Liver (tissue), 9 donors: ENCODE results near the gene EGLN2. TPM values are rescaled to one million over a fixed set of nuclear protein-coding genes. Genes with fewer than 3 reads are reported as not detected.

Experiments
- DNase-seq: peaks from one replicate; pipeline ENCODE4 v3.0.0-alpha.2; 2017; ENCODE audit warnings: low spot score
- H3K27ac ChIP-seq, 2 donors: one replicate each; pipeline ENCODE4 v1.7.0; 2013; ENCODE audit warnings: inconsistent platforms in 2 of 2, low read length in 2 of 2, control low read depth in 1 of 2, low read depth in 1 of 2, mild to moderate bottlenecking in 1 of 2
- H3K27me3 ChIP-seq, 4 donors: one replicate each; pipeline versions ENCODE4 v1.6.1 to v1.7.0; 2013; ENCODE audit warnings: low read length in 3 of 4, inconsistent platforms in 1 of 4, mild to moderate bottlenecking in 1 of 4, moderate library complexity in 1 of 4; ENCODE audit not compliant: control insufficient read depth in 4 of 4, insufficient read depth in 4 of 4
- H3K36me3 ChIP-seq, 4 donors: one replicate each; pipeline versions ENCODE4 v1.6.1 to v1.7.0; 2013; ENCODE audit warnings: low read length in 3 of 4, mild to moderate bottlenecking in 3 of 4, low read depth in 1 of 4, moderate library complexity in 1 of 4; ENCODE audit not compliant: control insufficient read depth in 4 of 4, insufficient read depth in 3 of 4
- H3K4me1 ChIP-seq, 4 donors: one replicate each; pipeline versions ENCODE4 v1.6.1 to v1.7.0; 2013; ENCODE audit warnings: low read length in 3 of 4, mild to moderate bottlenecking in 3 of 4, moderate library complexity in 1 of 4; ENCODE audit not compliant: control insufficient read depth in 4 of 4, insufficient read depth in 4 of 4
- H3K4me3 ChIP-seq, 3 donors: one replicate each; pipeline versions ENCODE4 v1.6.1 to v1.7.0; 2013; ENCODE audit warnings: low read length in 3 of 3, control low read depth in 1 of 3, low read depth in 1 of 3, mild to moderate bottlenecking in 1 of 3
- H3K9ac ChIP-seq, 2 donors: one replicate each; pipeline ENCODE4 v1.7.0; 2013; ENCODE audit warnings: low read length in 2 of 2, mild to moderate bottlenecking in 2 of 2, moderate library complexity in 2 of 2, control low read depth in 1 of 2, low read depth in 1 of 2
- H3K9me3 ChIP-seq, 4 donors: one replicate each; pipeline versions ENCODE4 v1.6.1 to v1.7.0; 2013; ENCODE audit warnings: low read length in 3 of 4; ENCODE audit not compliant: control insufficient read depth in 4 of 4
- EGR1 ChIP-seq, 2 donors: IDR thresholded peaks; 2 replicates each; pipeline ENCODE4 v1.6.1; 2016 to 2018; ENCODE audit warnings: antibody characterized with exemption in 2 of 2, low read depth in 2 of 2
- FOXA1 ChIP-seq: IDR thresholded peaks from 2 replicates; pipeline ENCODE4 v1.6.1; 2016; ENCODE audit warnings: antibody characterized with exemption
- FOXA2 ChIP-seq: IDR thresholded peaks from 2 replicates; pipeline ENCODE4 v1.6.1; 2016; ENCODE audit warnings: antibody characterized with exemption
- GABPA ChIP-seq, 2 donors: IDR thresholded peaks in 1 of 2; conservative IDR thresholded peaks in 1 of 2; 2 replicates each; pipeline ENCODE4 v1.6.1; 2016; ENCODE audit warnings: antibody characterized with exemption in 2 of 2, mild to moderate bottlenecking in 1 of 2, moderate library complexity in 1 of 2
- HNF4G ChIP-seq: IDR thresholded peaks from 2 replicates; pipeline ENCODE4 v1.6.1; 2016; ENCODE audit warnings: antibody characterized with exemption
- JUND ChIP-seq, 2 donors: IDR thresholded peaks; 2 replicates each; pipeline ENCODE4 v1.6.1; 2016; ENCODE audit warnings: antibody characterized with exemption in 2 of 2
- NR2F2 ChIP-seq: IDR thresholded peaks from 2 replicates; pipeline ENCODE4 v1.6.1; 2016; ENCODE audit warnings: antibody characterized with exemption
- RAD21 ChIP-seq, 2 donors: IDR thresholded peaks; 2 replicates each; pipeline ENCODE4 v1.6.1; 2016; ENCODE audit warnings: antibody characterized with exemption in 2 of 2, mild to moderate bottlenecking in 2 of 2
- RXRA ChIP-seq, 2 donors: IDR thresholded peaks; 2 replicates each; pipeline ENCODE4 v1.6.1; 2017 to 2018; ENCODE audit warnings: antibody characterized with exemption in 2 of 2, mild to moderate bottlenecking in 1 of 2
- SP1 ChIP-seq: IDR thresholded peaks from 2 replicates; pipeline ENCODE4 v1.6.1; 2018; ENCODE audit warnings: antibody characterized with exemption, mild to moderate bottlenecking
- TAF1 ChIP-seq: conservative IDR thresholded peaks from 2 replicates; pipeline ENCODE4 v1.6.1; 2016; ENCODE audit warnings: antibody characterized with exemption, mild to moderate bottlenecking
- YY1 ChIP-seq: IDR thresholded peaks from 2 replicates; pipeline ENCODE4 v1.6.1; 2016; ENCODE audit warnings: antibody characterized with exemption, mild to moderate bottlenecking
- WGBS: extraction: QIAGEN DNeasy Blood & Tissue Kit; methylation state at CpG from one replicate; pipeline ENCODE4 v1.1.7; 2013; 5-methylcytosine and 5-hydroxymethylcytosine counted together
- polyA plus RNA-seq, 2 donors: library from polyadenylated mRNA; stranded (reverse) in 1 of 2; unstranded in 1 of 2; fragments of 200-250 nt in 1 of 2; fragments of >200 nt in 1 of 2; fragmentation: Nextera tagmentation in 1 of 2; extraction: Ambion mirVana in 1 of 2; gene quantifications; one replicate each; pipeline versions ENCODE4 v1.2.1 to v1.2.3, GENCODE V29; 2013 to 2015
- total RNA-seq, 2 donors: library from RNA; depleted of rRNA; stranded (reverse); fragments of >200 nt; gene quantifications; one replicate each; pipeline ENCODE4 v1.2.3, GENCODE V29; 2014
- TF ChIP-seq, protein P1 (sequence below): IDR thresholded peaks from 2 replicates; pipeline ENCODE4 v1.6.1; 2016; ENCODE audit warnings: antibody characterized with exemption
- TF ChIP-seq, protein P2 (sequence below): fragments of 150-350 bp; IDR thresholded peaks from 2 replicates; pipeline ENCODE4 v1.5.1; 2017; ENCODE audit warnings: improper control_type of control experiment, low read depth, low read length; ENCODE audit not compliant: missing input control
- TF ChIP-seq, protein P3 (sequence below): IDR thresholded peaks from 2 replicates; pipeline ENCODE4 v1.6.1; 2016; ENCODE audit warnings: antibody characterized with exemption
- TF ChIP-seq, protein P4 (sequence below): IDR thresholded peaks from 2 replicates; pipeline ENCODE4 v1.6.1; 2016; ENCODE audit warnings: antibody characterized with exemption, mild to moderate bottlenecking
- donor health status: healthy.
- donor health status: healthy.
- donor health status: healthy.
- donor health status: healthy.
- donor health status: healthy.

The EGLN2 gene
- total and polyA plus RNA-seq, 4 donors: 34.8 to 56.3 (median 47.7) TPM

DNA sequence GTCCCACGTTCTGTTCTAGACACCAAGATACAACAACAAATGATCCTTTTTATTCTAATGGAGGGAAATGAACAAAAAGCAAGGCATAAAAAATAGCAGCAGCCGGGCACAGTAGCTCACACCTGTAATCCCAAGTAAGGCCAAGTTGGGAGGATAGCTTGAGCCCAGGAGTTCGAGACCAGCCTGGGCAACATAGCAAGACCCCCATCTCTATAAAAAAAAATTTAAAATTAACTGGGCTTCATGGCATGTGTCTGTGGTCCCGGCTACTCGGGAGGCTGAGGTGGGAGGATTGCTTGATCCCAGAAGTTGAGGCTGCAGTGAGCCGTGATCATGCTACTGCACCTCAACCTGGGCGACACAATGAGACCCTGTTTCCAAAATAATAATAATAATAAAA, 22.6 kb upstream of the EGLN2 start:
- WGBS: 85% methylated on average over 7 of the region's 7 CpGs
- H3K36me3 ChIP-seq: no peaks in the 10 kb centered on the region
- no peak overlapping the region for H3K9ac ChIP-seq
- TF ChIP-seq TAF1: no peak
- TF ChIP-seq, protein P1, sequence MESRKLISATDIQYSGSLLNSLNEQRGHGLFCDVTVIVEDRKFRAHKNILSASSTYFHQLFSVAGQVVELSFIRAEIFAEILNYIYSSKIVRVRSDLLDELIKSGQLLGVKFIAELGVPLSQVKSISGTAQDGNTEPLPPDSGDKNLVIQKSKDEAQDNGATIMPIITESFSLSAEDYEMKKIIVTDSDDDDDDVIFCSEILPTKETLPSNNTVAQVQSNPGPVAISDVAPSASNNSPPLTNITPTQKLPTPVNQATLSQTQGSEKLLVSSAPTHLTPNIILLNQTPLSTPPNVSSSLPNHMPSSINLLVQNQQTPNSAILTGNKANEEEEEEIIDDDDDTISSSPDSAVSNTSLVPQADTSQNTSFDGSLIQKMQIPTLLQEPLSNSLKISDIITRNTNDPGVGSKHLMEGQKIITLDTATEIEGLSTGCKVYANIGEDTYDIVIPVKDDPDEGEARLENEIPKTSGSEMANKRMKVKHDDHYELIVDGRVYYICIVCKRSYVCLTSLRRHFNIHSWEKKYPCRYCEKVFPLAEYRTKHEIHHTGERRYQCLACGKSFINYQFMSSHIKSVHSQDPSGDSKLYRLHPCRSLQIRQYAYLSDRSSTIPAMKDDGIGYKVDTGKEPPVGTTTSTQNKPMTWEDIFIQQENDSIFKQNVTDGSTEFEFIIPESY: no peak
- no peak for TF ChIP-seq FOXA2
- TF ChIP-seq, protein P2, sequence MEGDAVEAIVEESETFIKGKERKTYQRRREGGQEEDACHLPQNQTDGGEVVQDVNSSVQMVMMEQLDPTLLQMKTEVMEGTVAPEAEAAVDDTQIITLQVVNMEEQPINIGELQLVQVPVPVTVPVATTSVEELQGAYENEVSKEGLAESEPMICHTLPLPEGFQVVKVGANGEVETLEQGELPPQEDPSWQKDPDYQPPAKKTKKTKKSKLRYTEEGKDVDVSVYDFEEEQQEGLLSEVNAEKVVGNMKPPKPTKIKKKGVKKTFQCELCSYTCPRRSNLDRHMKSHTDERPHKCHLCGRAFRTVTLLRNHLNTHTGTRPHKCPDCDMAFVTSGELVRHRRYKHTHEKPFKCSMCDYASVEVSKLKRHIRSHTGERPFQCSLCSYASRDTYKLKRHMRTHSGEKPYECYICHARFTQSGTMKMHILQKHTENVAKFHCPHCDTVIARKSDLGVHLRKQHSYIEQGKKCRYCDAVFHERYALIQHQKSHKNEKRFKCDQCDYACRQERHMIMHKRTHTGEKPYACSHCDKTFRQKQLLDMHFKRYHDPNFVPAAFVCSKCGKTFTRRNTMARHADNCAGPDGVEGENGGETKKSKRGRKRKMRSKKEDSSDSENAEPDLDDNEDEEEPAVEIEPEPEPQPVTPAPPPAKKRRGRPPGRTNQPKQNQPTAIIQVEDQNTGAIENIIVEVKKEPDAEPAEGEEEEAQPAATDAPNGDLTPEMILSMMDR: no peak
- TF ChIP-seq FOXA1: no peak
- TF ChIP-seq JUND (IDR thresholded peaks at IDR 0.05): no peak
- TF ChIP-seq NR2F2: no peak
- TF ChIP-seq RXRA (IDR thresholded peaks at IDR 0.05): no peak
- no peak for TF ChIP-seq EGR1 (IDR thresholded peaks at IDR 0.05; ENCODE audit: low read depth in 2 of 2)
- no peak for TF ChIP-seq HNF4G
- no peak for TF ChIP-seq GABPA (IDR thresholded peaks at IDR 0.05 in 1 of 2, conservative IDR thresholded peaks at IDR 0.05 in 1 of 2)
- TF ChIP-seq YY1: no peak
- no peak for TF ChIP-seq SP1
- TF ChIP-seq, protein P3, sequence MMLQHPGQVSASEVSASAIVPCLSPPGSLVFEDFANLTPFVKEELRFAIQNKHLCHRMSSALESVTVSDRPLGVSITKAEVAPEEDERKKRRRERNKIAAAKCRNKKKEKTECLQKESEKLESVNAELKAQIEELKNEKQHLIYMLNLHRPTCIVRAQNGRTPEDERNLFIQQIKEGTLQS: no peak
- TF ChIP-seq RAD21 (IDR thresholded peaks at IDR 0.05): no peak
- TF ChIP-seq, protein P4, sequence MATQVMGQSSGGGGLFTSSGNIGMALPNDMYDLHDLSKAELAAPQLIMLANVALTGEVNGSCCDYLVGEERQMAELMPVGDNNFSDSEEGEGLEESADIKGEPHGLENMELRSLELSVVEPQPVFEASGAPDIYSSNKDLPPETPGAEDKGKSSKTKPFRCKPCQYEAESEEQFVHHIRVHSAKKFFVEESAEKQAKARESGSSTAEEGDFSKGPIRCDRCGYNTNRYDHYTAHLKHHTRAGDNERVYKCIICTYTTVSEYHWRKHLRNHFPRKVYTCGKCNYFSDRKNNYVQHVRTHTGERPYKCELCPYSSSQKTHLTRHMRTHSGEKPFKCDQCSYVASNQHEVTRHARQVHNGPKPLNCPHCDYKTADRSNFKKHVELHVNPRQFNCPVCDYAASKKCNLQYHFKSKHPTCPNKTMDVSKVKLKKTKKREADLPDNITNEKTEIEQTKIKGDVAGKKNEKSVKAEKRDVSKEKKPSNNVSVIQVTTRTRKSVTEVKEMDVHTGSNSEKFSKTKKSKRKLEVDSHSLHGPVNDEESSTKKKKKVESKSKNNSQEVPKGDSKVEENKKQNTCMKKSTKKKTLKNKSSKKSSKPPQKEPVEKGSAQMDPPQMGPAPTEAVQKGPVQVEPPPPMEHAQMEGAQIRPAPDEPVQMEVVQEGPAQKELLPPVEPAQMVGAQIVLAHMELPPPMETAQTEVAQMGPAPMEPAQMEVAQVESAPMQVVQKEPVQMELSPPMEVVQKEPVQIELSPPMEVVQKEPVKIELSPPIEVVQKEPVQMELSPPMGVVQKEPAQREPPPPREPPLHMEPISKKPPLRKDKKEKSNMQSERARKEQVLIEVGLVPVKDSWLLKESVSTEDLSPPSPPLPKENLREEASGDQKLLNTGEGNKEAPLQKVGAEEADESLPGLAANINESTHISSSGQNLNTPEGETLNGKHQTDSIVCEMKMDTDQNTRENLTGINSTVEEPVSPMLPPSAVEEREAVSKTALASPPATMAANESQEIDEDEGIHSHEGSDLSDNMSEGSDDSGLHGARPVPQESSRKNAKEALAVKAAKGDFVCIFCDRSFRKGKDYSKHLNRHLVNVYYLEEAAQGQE: no peak
- no peak overlapping the region for H3K4me3 ChIP-seq
- H3K4me1 ChIP-seq: peaks cover 0 to 19% (median 13%) of the 10 kb centered on the region in 4 donors
- no peaks in the 10 kb centered on the region for H3K9me3 ChIP-seq
- H3K27ac ChIP-seq: no peak overlapping the region
- no peaks in the 10 kb centered on the region for H3K27me3 ChIP-seq
- no peak for DNase-seq
